HG02571 (cell line): ENCODE results near the gene ATXN1.
A peak's percentile ranks its signal among the peaks of the same experiment; 100 is the strongest.

Experiments used
- ATAC-seq: cut with Tn5 transposase; IDR thresholded peaks from one replicate; pipeline ENCODE4 v1.9.1; 2021; ENCODE audit warnings: mild to moderate bottlenecking, moderate library complexity; ENCODE audit not compliant: unreplicated experiment

ATXN1 gene

DNA sequence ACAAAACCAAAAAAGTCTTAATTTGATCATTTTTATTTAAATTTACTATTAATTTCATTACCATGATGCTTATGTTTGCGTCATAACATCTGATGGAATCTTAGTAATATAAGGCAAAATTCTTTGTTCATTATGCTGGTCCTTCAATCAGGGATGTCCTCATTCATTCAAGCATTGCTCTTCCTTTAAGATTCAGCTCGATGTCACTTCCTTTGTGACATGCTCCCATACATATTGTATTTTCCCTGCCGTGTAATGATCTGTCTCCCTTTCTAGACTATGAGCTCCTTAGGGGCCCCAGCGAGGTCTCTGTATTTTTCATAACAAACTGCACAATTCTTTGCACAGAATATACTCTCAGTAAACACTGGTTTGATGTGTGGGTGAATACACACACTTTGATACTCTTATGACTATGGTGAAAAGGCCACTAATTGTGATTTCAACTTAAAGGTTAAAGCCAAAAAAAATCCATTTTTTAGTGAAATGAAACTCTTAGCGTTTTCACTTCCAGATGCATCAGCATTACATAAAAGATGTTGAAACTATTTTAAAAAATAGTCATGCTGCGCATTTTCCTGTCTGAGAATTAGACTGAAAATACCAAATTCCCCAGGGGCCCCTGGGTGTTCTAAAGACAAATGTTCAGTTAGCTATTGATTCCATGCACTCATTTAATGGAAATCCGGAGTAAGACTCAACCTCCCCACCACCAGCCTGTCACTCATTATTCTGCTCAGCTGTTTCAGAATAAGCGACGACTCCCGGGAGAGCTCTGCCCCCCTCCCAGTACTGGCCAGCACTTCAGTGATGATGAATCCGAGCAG is 169.7 kb downstream of the ATXN1 start:
- ATAC-seq = peak; percentile 59

GRCh38 chr6:16585805-16586204 is 175.5 kb downstream of the ATXN1 start:
- no peak for ATAC-seq

DNA sequence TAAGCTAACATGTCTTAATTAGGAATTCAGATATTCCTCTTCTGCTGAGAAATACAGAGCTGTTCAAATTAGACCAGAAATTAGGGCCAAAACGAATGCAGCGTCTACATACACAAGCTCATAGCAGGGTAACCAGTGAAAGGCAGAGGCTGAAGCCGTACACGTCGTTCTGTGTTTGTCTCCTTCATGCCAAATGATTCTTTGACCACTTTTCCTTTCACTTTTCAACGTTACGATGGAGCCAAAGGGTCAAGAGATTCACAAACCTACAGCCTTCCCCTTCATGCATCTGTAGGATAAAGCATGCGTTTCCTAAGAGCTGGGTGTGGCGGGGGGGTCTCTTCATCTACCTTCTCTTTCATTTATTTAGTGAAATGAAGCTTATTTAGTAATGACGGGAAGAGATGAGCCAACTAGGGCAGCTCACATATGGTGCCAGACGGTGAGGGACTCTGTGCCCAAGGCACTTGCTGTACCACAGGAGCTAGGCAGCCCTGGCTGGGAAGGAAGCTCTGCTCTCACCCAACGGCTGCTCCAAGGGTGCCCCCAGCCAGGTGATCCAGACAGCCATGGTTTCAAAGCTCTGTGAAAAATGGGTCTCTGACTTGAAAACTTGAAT is 178.0 kb downstream of the ATXN1 start:
- peak; percentile 55 for ATAC-seq

DNA sequence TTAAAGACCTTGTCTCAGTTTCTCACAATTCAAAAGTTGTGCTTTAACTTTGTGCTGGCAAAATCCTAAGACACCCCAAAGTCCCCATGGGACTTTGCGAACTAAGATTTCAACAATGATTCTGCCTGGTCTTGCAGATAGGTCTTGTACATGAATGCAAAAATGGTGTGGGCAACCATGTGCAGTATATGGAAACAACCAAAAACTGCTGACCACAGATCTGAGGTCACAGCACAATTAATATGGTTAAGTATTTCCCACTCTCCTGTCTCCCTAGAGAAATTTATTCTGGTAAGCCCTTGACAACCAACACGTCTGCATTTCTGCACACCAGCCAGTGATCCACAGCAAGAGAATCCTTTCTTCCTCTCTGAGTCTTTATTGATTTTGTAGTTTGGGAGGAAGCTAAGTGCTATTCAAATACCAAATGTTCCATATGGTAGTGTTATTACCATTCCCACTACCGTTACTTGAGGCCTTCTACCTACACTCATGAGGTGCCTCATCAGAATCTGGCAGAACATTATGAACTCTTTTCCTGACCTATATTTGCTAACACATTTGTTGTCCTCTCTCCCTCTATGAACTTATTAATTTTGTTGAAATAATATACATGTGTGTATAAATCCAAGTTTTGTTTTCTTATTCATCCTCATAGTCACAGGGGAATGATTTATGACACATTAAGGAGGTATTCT is 178.7 kb downstream of the ATXN1 start:
- ATAC-seq = no peak

- ATAC-seq = no peak
Measured at GRCh38 chr6:16578695-16579285, 182.5 kb downstream of the ATXN1 start.

- ATAC-seq = peak; percentile 86
Measured at GRCh38 chr6:16576451-16577368, 184.6 kb downstream of the ATXN1 start.

- ATAC-seq = no peak
Measured at GRCh38 chr6:16575655-16576054, 185.6 kb downstream of the ATXN1 start.

DNA sequence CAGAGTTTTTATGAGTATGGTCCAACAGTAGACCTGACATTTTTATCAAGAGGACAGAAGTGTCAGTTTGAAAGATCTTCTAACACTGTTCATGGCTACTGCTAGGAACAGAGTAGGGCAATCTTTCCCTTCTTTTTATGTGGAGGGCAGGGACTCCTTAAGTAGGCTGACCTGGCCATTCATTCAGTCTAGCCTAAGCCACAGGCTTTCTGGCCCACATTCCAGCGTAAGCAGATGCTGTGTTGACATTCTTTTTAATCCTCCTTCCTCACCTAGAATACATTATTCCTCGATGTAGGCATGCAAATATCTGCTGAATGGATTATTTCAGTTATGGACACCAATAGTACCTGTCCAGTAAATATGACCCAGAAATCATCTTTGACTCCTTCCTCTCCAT is 188.3 kb downstream of the ATXN1 start:
- ATAC-seq = no peak

GRCh38 chr6:16572317-16572716 is 188.9 kb downstream of the ATXN1 start:
- no peak for ATAC-seq

- ATAC-seq = no peak
Measured at GRCh38 chr6:16570946-16571345, 190.3 kb downstream of the ATXN1 start.

- ATAC-seq = no peak
Measured at GRCh38 chr6:16570221-16570553, 191.1 kb downstream of the ATXN1 start.

DNA sequence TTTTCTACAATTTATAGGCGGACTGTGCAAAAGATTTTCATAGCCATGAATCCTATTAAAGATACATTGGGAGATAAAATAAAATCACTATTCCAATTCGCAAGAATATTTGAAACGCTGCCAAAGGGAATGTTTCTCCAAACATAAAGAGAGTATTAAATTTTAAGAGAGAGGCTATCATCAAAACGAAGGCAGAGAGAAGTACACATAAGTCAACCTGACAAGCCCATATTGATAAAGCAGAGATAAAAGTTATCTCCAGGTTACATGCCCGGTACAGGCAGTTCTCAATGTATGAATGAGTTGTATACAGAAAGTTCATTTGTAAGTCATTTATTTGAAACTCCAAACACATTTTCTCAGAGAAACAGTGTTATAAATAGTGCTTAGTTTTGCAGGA is 193.1 kb downstream of the ATXN1 start:
- no peak for ATAC-seq

DNA sequence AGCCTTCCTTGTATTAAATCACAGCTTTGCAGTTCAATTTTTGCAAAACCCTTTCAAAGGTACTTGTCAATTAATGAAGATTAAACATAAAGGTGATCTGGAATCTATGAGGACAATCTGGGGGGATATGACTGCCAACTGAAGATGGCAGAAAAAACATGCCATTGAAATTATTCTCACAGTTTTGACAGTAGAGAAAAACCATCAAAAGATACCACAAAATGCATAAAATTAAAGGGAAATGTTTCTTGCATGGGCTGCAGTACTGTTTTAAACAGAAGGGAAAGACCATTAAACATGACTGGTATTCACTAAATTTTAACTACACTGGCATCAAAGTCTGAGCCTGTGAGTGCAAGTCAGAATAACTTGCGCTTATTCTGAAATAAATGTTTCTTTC is 194.2 kb downstream of the ATXN1 start:
- ATAC-seq = no peak

DNA sequence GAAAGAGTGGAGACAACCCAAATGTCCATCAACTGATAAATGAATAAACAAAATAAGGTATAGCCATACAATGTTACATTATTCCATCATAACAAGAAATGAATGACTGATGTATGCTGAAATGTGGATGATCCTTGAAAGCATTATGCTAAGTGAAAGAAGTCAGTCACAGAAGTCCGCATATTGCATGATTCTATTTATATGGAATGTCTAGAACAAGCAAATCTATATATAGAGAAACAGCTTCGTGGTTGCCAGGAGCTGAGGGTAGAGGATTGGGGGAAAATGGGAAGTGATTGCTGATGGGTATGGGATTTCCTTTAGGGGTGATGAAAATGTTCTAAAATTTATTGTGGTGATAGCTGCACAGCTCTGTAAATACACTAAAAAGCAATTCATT is 196.8 kb downstream of the ATXN1 start:
- ATAC-seq = no peak

GRCh38 chr6:16563628-16564240 is 197.5 kb downstream of the ATXN1 start:
- ATAC-seq = no peak

DNA sequence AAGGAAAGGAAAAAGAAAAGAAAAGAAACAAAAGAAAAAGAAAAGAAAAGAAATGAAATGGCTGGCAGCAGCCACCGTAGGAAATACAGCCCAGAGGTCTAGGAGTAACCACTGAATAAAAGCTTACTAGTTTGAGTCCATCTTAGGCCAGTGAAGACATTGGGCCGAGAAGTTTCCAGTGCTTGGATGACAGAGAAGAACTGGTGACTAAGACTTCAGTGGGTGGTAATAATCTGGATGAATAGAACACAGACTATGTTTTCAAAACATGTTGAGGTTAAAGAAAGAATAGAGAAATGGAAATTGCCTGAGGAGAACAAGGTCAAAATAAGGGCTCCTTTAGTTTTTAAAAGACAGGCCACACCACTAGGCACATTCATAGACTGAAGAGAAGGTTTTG is 198.8 kb downstream of the ATXN1 start:
- ATAC-seq = no peak

- ATAC-seq = no peak
Measured at GRCh38 chr6:16559071-16559470, 202.2 kb downstream of the ATXN1 start.

GRCh38 chr6:16555550-16555949 is 205.7 kb downstream of the ATXN1 start:
- ATAC-seq = no peak

GRCh38 chr6:16553531-16553930 is 207.7 kb downstream of the ATXN1 start:
- no peak for ATAC-seq

DNA sequence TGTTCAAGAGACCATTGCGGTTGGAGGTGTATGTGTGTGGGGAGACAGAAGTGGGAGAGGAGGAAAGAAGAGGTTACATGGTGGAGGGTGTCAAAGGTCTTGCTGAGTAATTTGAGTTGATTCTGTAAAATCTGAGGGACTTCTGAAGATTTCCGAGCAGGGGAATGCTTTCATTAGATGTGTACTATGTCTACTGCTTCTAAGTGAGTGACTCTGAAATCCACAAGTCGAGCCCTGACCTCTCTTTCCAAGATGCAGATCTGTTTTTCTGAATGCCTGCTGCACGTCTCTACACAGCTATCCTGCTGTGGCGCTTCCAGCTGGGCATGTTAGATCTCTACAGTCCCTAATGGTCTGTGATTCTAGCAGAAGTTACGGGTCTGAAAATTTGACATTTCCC is 209.8 kb downstream of the ATXN1 start:
- no peak for ATAC-seq
